Measurements from ENCODE around the gene RNF19B. TPM values are rescaled to one million over a fixed set of nuclear protein-coding genes. Genes with fewer than 3 reads are reported as not detected.

Gene RNF19B
- total and polyA plus RNA-seq, 7 experiments from 2014 or later, result 0.58 to 58.1 (median 18.5) TPM

DNA sequence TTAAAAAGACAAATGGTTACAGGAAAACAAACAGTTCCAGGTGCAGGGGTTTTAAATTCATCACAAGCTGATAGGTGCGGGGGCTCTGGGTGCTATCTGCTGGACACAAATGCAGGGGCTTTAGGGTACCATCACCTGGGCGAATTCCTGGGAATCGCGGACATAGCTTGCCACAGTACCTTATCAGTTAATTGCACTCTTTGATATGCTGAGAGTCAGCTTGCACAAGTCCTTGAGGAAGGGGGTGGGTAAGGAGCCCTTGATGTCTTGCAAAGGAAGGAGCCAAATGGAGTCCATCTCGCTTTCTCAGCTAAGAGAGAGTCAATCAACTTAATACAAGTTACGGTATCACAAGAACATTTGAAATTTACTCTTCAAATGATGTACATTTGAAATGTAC lies 38.0 kb downstream of the RNF19B start:
- peak overlapping the region in 1 of 10 donors; percentile 39 for H3K4me3 Mint-ChIP-seq
- H3K9me3 Mint-ChIP-seq, result peaks cover 0 to 5% (median 0%) of the 10 kb centered on the region in 11 donors
- DNase-seq (no peak), ATAC-seq (no peak)
- peaks cover 45 to 59% (median 56%) of the 10 kb centered on the region in 5 donors for H3K27me3 Mint-ChIP-seq
- Histone ChIP-seq H3K36me3 (ENCODE audit: control insufficient read depth in 2 of 3, insufficient read depth in 3 of 3, low read length in 3 of 3) (no peaks in the 10 kb centered on the region), H3K4me1 (ENCODE audit: control insufficient read depth in 2 of 2, insufficient read depth in 2 of 2, low read length in 2 of 2) (peaks cover 0 to 6% of the 10 kb centered on the region in 2 donors), H3K27me3 (ENCODE audit: control insufficient read depth in 2 of 2, insufficient read depth in 2 of 2, low read length in 2 of 2) (peaks cover 0 to 5% of the 10 kb centered on the region in 2 donors), H3K27ac (ENCODE audit: low read depth, low read length) (no peak overlapping the region), H3K4me3 (ENCODE audit: low read length) (no peak overlapping the region), H3K9me3 (ENCODE audit: control insufficient read depth in 2 of 3, low read length in 3 of 3) (no peaks in the 10 kb centered on the region)
- intact Hi-C loops (cut with micrococcal nuclease), result no loop called here
- peaks cover 0 to 5% (median 0%) of the 10 kb centered on the region in 5 donors for H3K36me3 Mint-ChIP-seq
- H3K27ac Mint-ChIP-seq, result no peak overlapping the region
- POLR2A ChIA-PET, result interaction anchor here (1.2 kb wide), 1 partner anchor 155 kb away, joined by 3 read pairs; the partner anchor contains the start of gene AZIN2
- peaks cover 12 to 22% (median 17%) of the 10 kb centered on the region in 7 donors for H3K4me1 Mint-ChIP-seq
- CTCF ChIA-PET, result interaction anchor here (0.6 kb wide), 1 partner anchor 220 kb away, joined by 3 read pairs; no protein-coding TSS in a partner anchor

DNA sequence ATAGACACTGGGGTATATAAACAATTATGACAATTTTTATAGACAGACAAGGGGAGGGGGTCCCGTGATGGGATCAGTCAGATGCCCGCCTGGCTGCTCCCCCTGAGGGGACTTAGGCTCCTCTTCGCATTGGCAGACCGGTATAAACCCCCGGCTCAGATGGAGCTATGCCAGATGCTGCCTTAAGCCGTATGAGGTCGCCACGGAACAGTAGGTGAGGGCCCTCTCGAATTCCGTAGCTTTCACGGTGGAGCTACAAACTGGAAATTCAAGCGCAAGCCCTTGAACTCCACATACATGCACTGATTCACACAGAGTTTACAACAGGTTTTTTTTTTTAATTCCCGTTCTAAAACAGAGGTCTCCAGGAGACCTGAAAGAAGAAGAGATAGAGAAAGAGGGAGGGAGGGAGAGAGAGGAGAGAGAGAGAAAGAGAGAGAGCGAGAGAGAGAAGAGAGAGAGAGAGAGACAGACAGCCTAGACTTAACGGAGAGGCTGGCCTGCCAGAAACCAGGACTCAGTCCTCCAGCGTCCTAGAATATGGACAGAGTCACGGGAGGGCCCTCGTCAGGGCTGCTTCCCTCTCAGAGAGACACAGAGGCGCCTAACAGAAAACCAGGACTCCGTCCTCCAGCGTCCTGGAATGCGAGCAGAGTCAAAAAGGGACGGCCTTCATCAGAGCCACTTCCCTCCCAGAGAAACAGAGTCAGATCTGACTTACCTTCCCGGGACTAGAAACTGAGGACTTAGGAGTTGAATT lies 39.0 kb downstream of the RNF19B start:
- Histone ChIP-seq H3K36me3 (ENCODE audit: control insufficient read depth in 2 of 3, insufficient read depth in 3 of 3, low read length in 3 of 3) (no peaks in the 10 kb centered on the region), H3K9me3 (ENCODE audit: control insufficient read depth in 2 of 3, low read length in 3 of 3) (no peaks in the 10 kb centered on the region), H3K4me1 (ENCODE audit: control insufficient read depth in 2 of 2, insufficient read depth in 2 of 2, low read length in 2 of 2) (peaks cover 0 to 6% of the 10 kb centered on the region in 2 donors), H3K27me3 (ENCODE audit: control insufficient read depth in 2 of 2, insufficient read depth in 2 of 2, low read length in 2 of 2) (peaks cover 0 to 5% of the 10 kb centered on the region in 2 donors), H3K27ac (ENCODE audit: low read depth, low read length) (no peak overlapping the region), H3K4me3 (ENCODE audit: low read length) (no peak overlapping the region)
- Mint-ChIP-seq H3K27me3 (peaks cover 53 to 63% (median 60%) of the 10 kb centered on the region in 5 donors), H3K36me3 (peaks cover 0 to 5% (median 0%) of the 10 kb centered on the region in 5 donors), H3K27ac (peak overlapping the region in 3 of 9 donors; percentile 1 to 65 (median 20)), H3K9me3 (peaks cover 0 to 5% (median 0%) of the 10 kb centered on the region in 11 donors), H3K4me1 (peaks cover 12 to 22% (median 19%) of the 10 kb centered on the region in 7 donors), H3K4me3 (peak overlapping the region; percentile 5 to 74 (median 62))
- CTCF ChIA-PET, result interaction anchor here (1.3 kb wide), 1 partner anchor 12 kb away, joined by 3 read pairs; no protein-coding TSS in a partner anchor
- intact Hi-C loops (cut with micrococcal nuclease), result no loop called here
- ATAC-seq (peak; percentile 61), DNase-seq (peak in 5 of 9 donors; percentile 11 to 29 (median 20))
- POLR2A ChIA-PET, result interaction anchor here (0.6 to 1.2 kb wide), 3 partner anchors 35 to 156 kb away, joined by 3 to 5 read pairs (median 3); partner anchors contain the start of gene AZIN2

DNA sequence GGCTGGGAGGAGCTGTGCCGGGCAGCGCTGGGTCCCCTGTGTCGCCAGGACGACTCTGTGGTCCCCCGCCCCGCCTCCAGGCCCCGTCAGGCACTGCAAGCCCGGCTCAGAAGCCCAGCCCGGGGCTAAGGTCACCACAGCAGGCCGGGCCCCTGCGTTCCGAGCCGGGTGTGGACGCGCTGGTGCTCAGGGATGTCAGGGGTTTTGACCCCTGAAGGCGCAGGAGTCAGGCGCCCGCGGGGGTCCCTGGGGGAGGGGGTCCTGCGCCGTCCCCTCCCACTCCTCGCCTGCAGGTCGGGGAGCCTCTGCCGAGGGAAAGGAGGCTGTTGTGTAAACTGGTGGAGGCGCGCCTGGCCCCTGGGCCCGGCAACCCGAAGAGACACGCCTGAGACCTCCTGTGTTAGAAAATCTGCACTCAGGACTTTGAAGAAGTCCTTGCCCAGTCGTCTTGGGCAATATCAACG lies 39.7 kb downstream of the RNF19B start:
- ChIA-PET POLR2A (interaction anchor here (0.6 to 0.7 kb wide), 2 partner anchors 35 to 146 kb away, joined by 3 to 5 read pairs; no protein-coding TSS in a partner anchor), CTCF (interaction anchor here (1.3 kb wide), 1 partner anchor 13 kb away, joined by 3 read pairs; no protein-coding TSS in a partner anchor)
- H3K9me3 ChIP-seq (ENCODE audit: control insufficient read depth in 2 of 3, low read length in 3 of 3), result no peaks in the 10 kb centered on the region
- peak overlapping the region in 2 of 9 donors; percentile 1 to 70 for H3K27ac Mint-ChIP-seq
- H3K4me1 Mint-ChIP-seq, result peaks cover 12 to 24% (median 19%) of the 10 kb centered on the region in 7 donors
- H3K36me3 ChIP-seq (ENCODE audit: control insufficient read depth in 2 of 3, insufficient read depth in 3 of 3, low read length in 3 of 3), result no peaks in the 10 kb centered on the region
- H3K36me3 Mint-ChIP-seq, result peaks cover 0 to 5% (median 0%) of the 10 kb centered on the region in 5 donors
- peaks cover 59 to 70% (median 64%) of the 10 kb centered on the region in 5 donors for H3K27me3 Mint-ChIP-seq
- H3K4me1 ChIP-seq (ENCODE audit: control insufficient read depth in 2 of 2, insufficient read depth in 2 of 2, low read length in 2 of 2), result peaks cover 0 to 6% of the 10 kb centered on the region in 2 donors
- H3K27me3 ChIP-seq (ENCODE audit: control insufficient read depth in 2 of 2, insufficient read depth in 2 of 2, low read length in 2 of 2), result peaks cover 2 to 5% of the 10 kb centered on the region in 2 donors
- peaks cover 0 to 5% (median 0%) of the 10 kb centered on the region in 11 donors for H3K9me3 Mint-ChIP-seq
- peak overlapping the region in 9 of 10 donors; percentile 5 to 74 (median 62) for H3K4me3 Mint-ChIP-seq
- H3K4me3 ChIP-seq (ENCODE audit: low read length), result no peak overlapping the region
- H3K27ac ChIP-seq (ENCODE audit: low read depth, low read length), result no peak overlapping the region
- ATAC-seq, result peak; percentile 41
- peak in 1 of 9 donors; percentile 9 for DNase-seq
- intact Hi-C loops (cut with micrococcal nuclease), result no loop called here

DNA sequence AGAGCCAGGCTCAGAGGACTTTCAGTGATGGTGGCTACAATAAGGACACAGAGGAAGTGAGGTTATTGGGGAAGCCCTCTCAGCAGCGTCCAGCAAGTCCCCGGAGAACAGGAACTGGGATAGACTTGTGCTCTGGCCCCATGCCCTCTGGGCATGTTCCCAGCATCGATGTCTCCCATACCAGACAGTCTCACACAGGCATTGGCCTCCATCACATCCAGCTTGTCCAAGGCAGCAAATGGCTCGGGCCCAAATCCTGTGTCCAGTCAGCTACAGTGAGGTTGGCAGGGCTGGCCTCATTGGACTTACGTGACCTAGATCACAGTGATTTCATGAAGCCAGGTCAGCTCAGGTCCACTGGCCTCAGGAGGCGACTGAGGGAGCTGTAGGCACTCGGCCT lies 43.8 kb downstream of the RNF19B start:
- intact Hi-C loops (cut with micrococcal nuclease), result no loop called here
- no peak overlapping the region for H3K27ac ChIP-seq (ENCODE audit: low read depth, low read length)
- Mint-ChIP-seq H3K36me3 (peaks cover 0 to 5% (median 0%) of the 10 kb centered on the region in 5 donors), H3K9me3 (peaks cover 0 to 1% (median 0%) of the 10 kb centered on the region in 11 donors), H3K4me1 (peaks cover 8 to 30% (median 19%) of the 10 kb centered on the region in 7 donors), H3K4me3 (no peak overlapping the region), H3K27ac (no peak overlapping the region), H3K27me3 (peaks cover 66 to 73% (median 69%) of the 10 kb centered on the region in 5 donors)
- no peak overlapping the region for H3K4me3 ChIP-seq (ENCODE audit: low read length)
- no peak for DNase-seq
- ATAC-seq, result no peak
- no peaks in the 10 kb centered on the region for H3K9me3 ChIP-seq (ENCODE audit: control insufficient read depth in 2 of 3, low read length in 3 of 3)
- H3K36me3 ChIP-seq (ENCODE audit: control insufficient read depth in 2 of 3, insufficient read depth in 3 of 3, low read length in 3 of 3), result no peaks in the 10 kb centered on the region
- CTCF ChIA-PET, result no interaction called here
- peaks cover 3 to 5% of the 10 kb centered on the region in 2 donors for H3K27me3 ChIP-seq (ENCODE audit: control insufficient read depth in 2 of 2, insufficient read depth in 2 of 2, low read length in 2 of 2)
- POLR2A ChIA-PET, result no interaction called here
- H3K4me1 ChIP-seq (ENCODE audit: control insufficient read depth in 2 of 2, insufficient read depth in 2 of 2, low read length in 2 of 2), result peaks cover 0 to 6% of the 10 kb centered on the region in 2 donors

DNA sequence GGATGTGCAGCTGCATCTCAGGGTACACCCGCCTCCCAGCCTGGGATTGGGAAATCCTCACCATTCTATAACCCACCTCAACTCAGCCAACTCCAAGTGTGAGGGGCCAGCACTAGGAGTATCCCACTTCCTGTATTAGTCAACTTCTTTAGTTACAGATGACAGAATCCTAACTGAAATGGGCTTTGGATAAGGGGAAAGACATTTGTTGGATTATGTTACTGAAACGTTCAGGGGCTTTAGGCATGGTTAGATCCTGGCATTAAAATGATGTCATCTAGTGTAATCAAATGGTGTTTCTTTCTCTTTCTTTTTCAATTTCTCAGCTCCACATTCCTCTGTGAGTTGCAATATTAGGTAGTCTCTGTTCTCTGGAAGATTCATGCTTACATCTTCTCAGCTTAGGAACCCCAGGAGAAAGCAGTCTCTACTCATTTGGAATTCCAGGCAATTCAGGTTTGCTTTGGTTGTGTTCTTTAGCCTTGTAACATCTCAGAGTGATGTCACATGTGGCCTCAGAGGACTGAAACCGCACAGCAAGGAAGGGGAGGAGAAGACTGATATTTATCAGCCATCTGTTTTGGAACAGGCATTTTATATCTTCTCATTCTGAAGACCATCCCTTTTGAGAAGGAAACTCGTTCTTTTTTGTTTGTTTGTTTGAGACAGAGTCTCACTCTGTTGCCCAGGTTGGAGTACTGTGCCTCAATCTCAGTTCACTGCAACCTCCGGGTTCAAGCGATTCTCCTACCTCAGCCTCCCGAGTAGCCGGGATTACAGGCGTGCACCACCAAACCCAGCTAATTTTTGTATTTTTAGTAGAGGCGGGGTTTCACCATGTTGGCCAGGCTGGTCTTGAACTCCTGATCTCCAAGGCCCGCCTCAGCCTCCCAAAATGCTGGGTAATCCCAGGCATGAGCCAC lies 44.5 kb downstream of the RNF19B start:
- peaks cover 0 to 5% (median 0%) of the 10 kb centered on the region in 5 donors for H3K36me3 Mint-ChIP-seq
- no peak overlapping the region for H3K4me3 Mint-ChIP-seq
- Histone ChIP-seq H3K36me3 (ENCODE audit: control insufficient read depth in 2 of 3, insufficient read depth in 3 of 3, low read length in 3 of 3) (no peaks in the 10 kb centered on the region), H3K4me1 (ENCODE audit: control insufficient read depth in 2 of 2, insufficient read depth in 2 of 2, low read length in 2 of 2) (peaks cover 0 to 6% of the 10 kb centered on the region in 2 donors), H3K9me3 (ENCODE audit: control insufficient read depth in 2 of 3, low read length in 3 of 3) (no peaks in the 10 kb centered on the region), H3K27ac (ENCODE audit: low read depth, low read length) (no peak overlapping the region), H3K27me3 (ENCODE audit: control insufficient read depth in 2 of 2, insufficient read depth in 2 of 2, low read length in 2 of 2) (peaks cover 3 to 5% of the 10 kb centered on the region in 2 donors), H3K4me3 (ENCODE audit: low read length) (no peak overlapping the region)
- peaks cover under 1 to 23% (median 13%) of the 10 kb centered on the region in 7 donors for H3K4me1 Mint-ChIP-seq
- H3K9me3 Mint-ChIP-seq, result peaks cover 0 to 1% (median 0%) of the 10 kb centered on the region in 11 donors
- DNase-seq (no peak), ATAC-seq (no peak)
- CTCF ChIA-PET, result interaction anchor here (1.6 kb wide), 1 partner anchor 135 kb away, joined by 3 read pairs; no protein-coding TSS in a partner anchor
- no peak overlapping the region for H3K27ac Mint-ChIP-seq
- intact Hi-C loops (cut with micrococcal nuclease), result no loop called here
- POLR2A ChIA-PET, result no interaction called here
- H3K27me3 Mint-ChIP-seq, result peaks cover 62 to 67% (median 66%) of the 10 kb centered on the region in 5 donors

DNA sequence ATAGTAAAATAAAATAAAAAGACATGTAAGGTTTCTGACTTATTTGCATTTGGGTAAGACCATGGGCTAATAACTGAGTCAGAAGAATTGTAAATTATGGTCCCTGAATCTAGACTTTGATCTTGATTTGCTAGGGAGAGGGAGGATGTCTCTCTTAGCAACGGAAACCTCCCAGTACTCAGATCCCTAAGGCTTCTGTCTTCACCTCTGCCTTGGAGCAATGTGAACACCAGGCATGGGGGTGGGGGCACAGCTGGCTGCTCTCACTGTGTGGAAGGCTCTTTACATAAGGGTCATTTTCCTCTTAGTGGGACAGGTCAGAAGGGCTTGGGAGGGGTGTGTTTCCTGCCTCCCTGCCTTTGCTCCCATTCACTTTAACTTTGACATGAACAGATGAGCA lies 46.4 kb downstream of the RNF19B start:
- Histone ChIP-seq H3K27ac (ENCODE audit: low read depth, low read length) (no peak overlapping the region), H3K4me1 (ENCODE audit: control insufficient read depth in 2 of 2, insufficient read depth in 2 of 2, low read length in 2 of 2) (no peaks in the 10 kb centered on the region), H3K9me3 (ENCODE audit: control insufficient read depth in 2 of 3, low read length in 3 of 3) (no peaks in the 10 kb centered on the region), H3K36me3 (ENCODE audit: control insufficient read depth in 2 of 3, insufficient read depth in 3 of 3, low read length in 3 of 3) (no peaks in the 10 kb centered on the region), H3K4me3 (ENCODE audit: low read length) (no peak overlapping the region), H3K27me3 (ENCODE audit: control insufficient read depth in 2 of 2, insufficient read depth in 2 of 2, low read length in 2 of 2) (peaks cover 0 to 3% of the 10 kb centered on the region in 2 donors)
- Mint-ChIP-seq H3K27me3 (peaks cover 45 to 53% (median 51%) of the 10 kb centered on the region in 5 donors), H3K4me1 (peaks cover 0 to 17% (median 0%) of the 10 kb centered on the region in 7 donors), H3K36me3 (no peaks in the 10 kb centered on the region), H3K27ac (peak overlapping the region in 1 of 9 donors; percentile 13), H3K4me3 (no peak overlapping the region), H3K9me3 (no peaks in the 10 kb centered on the region)
- ChIA-PET POLR2A (interaction anchor here (0.6 kb wide), 1 partner anchor 84 kb away, joined by 5 read pairs; no protein-coding TSS in a partner anchor), CTCF (interaction anchor here (1.6 kb wide), 1 partner anchor 137 kb away, joined by 3 read pairs; no protein-coding TSS in a partner anchor)
- no peak for ATAC-seq
- intact Hi-C loops (cut with micrococcal nuclease), result no loop called here
- no peak for DNase-seq

All from naive thymus-derived CD4-positive, alpha-beta T cell (primary cell).